Left ventricle myocardium inferior (tissue), 1 donor: Measurements from ENCODE around the gene RFTN2. TPM values are rescaled to one million over a fixed set of nuclear protein-coding genes. Genes with fewer than 3 reads are reported as not detected.

ENCODE experiments used
- DNase-seq: peaks from one replicate; pipeline ENCODE4 v3.0.0-alpha.2; 2020
- H3K27ac ChIP-seq: fragments of 200-600 bp; replicated peaks from 2 replicates; pipeline ENCODE4 v1.8.0; 2021
- H3K27me3 ChIP-seq: fragments of 200-600 bp; 2 replicates; pipeline ENCODE4 v1.8.0; 2021; ENCODE audit warnings: low read depth
- H3K36me3 ChIP-seq: fragments of 200-600 bp; 2 replicates; pipeline ENCODE4 v1.8.0; 2021
- H3K4me1 ChIP-seq: fragments of 200-600 bp; 2 replicates; pipeline ENCODE4 v1.8.0; 2021
- H3K4me3 ChIP-seq: fragments of 200-600 bp; 2 replicates; pipeline ENCODE4 v1.8.0; 2021; ENCODE audit warnings: mild to moderate bottlenecking, moderate library complexity
- H3K9me3 ChIP-seq: fragments of 200-600 bp; replicated peaks from 2 replicates; pipeline ENCODE4 v1.8.0; 2021
- CTCF ChIP-seq: fragments of 200-600 bp; IDR thresholded peaks from 2 replicates; pipeline ENCODE4 v1.8.0; 2021; ENCODE audit warnings: antibody characterized with exemption, mild to moderate bottlenecking, borderline replicate concordance
- intact Hi-C: fragments of 100-400 bp; cut with micrococcal nuclease; formaldehyde crosslinking; loops from one replicate; pipeline ENCODE4 v1.11.0; 2022
- total RNA-seq: library from RNA; stranded (reverse); fragmentation: NEBNext Ultra II Directional; extraction: Animal tissue kit (Norgen Biotek cat#: 25700); gene quantifications from one replicate; pipeline ENCODE4 v1.2.1, GENCODE V29; 2021
- donor health status: DM: no; HTN: yes; CAD: no; lungs with severe emphysema.

RFTN2 gene
- total RNA-seq, 1 donor from 2014 or later: 5.6 TPM

- TF ChIP-seq CTCF: no peak
- intact Hi-C loops: no loop called here
- peak overlapping the region; percentile 83 for H3K27ac ChIP-seq
- H3K4me1 ChIP-seq: peaks cover 32% of the 10 kb centered on the region
- H3K36me3 ChIP-seq: no peaks in the 10 kb centered on the region
- DNase-seq: no peak
- H3K4me3 ChIP-seq: no peak overlapping the region
- peaks cover 3% of the 10 kb centered on the region for H3K9me3 ChIP-seq
- H3K27me3 ChIP-seq: peaks cover 7% of the 10 kb centered on the region
Observed at GRCh38 chr2:197677483-197677882, 2.1 kb upstream of the RFTN2 start.

- peaks cover 9% of the 10 kb centered on the region for H3K27me3 ChIP-seq
- TF ChIP-seq CTCF: no peak
- H3K4me3 ChIP-seq: no peak overlapping the region
- intact Hi-C loops: no loop called here
- H3K4me1 ChIP-seq: peaks cover 33% of the 10 kb centered on the region
- H3K27ac ChIP-seq: peak overlapping the region; percentile 83
- no peaks in the 10 kb centered on the region for H3K9me3 ChIP-seq
- no peaks in the 10 kb centered on the region for H3K36me3 ChIP-seq
- DNase-seq: no peak
Observed at GRCh38 chr2:197677056-197677455, 1.7 kb upstream of the RFTN2 start.

GRCh38 chr2:197675711-197676188 is 363 bp upstream of the RFTN2 start:
- Histone ChIP-seq H3K36me3 (no peaks in the 10 kb centered on the region), H3K4me1 (peaks cover 33% of the 10 kb centered on the region), H3K9me3 (no peaks in the 10 kb centered on the region), H3K27ac (peak overlapping the region; percentile 83), H3K4me3 (peak overlapping the region; percentile 66), H3K27me3 (peaks cover 9% of the 10 kb centered on the region)
- TF ChIP-seq CTCF: no peak
- no peak for DNase-seq
- intact Hi-C loops: no loop called here

- Histone ChIP-seq H3K27ac (peak overlapping the region; percentile 83), H3K27me3 (peaks cover 9% of the 10 kb centered on the region), H3K36me3 (no peaks in the 10 kb centered on the region), H3K4me1 (peaks cover 33% of the 10 kb centered on the region), H3K9me3 (peaks cover 8% of the 10 kb centered on the region), H3K4me3 (peak overlapping the region; percentile 66)
- no peak for TF ChIP-seq CTCF
- intact Hi-C loops: no loop called here
- no peak for DNase-seq
Observed at GRCh38 chr2:197674591-197674990, 796 bp downstream of the RFTN2 start.

GRCh38 chr2:197674060-197674459 is 1.3 kb downstream of the RFTN2 start:
- H3K9me3 ChIP-seq: peaks cover 13% of the 10 kb centered on the region
- peaks cover 33% of the 10 kb centered on the region for H3K4me1 ChIP-seq
- intact Hi-C loops: no loop called here
- no peak for TF ChIP-seq CTCF
- H3K27me3 ChIP-seq: peaks cover 9% of the 10 kb centered on the region
- H3K27ac ChIP-seq: peak overlapping the region; percentile 83
- H3K36me3 ChIP-seq: no peaks in the 10 kb centered on the region
- H3K4me3 ChIP-seq: peak overlapping the region; percentile 66
- no peak for DNase-seq
